Astrocyte (in vitro differentiated cells and primary cell): Measurements from ENCODE around the gene PRKAG2. TPM values are rescaled to one million over a fixed set of nuclear protein-coding genes. Genes with fewer than 3 reads are reported as not detected.

Source experiments
- DNase-seq: peaks from one replicate; pipeline ENCODE4 v3.0.0-alpha.2; 2010; ENCODE audit warnings: low read depth
- FAIRE-seq: peaks from 2 replicates; lab custom pipeline; 2011; peaks lifted over from hg19 to GRCh38; lab: Jason Lieb, UNC
- H2AFZ ChIP-seq: 2 replicates; pipeline ENCODE4 v1.6.0; 2012; ENCODE audit warnings: low read depth, low read length, inconsistent platforms
- H3K27ac ChIP-seq: 2 replicates; pipeline ENCODE4 v1.5.1; 2011; ENCODE audit warnings: low read depth, low read length, inconsistent platforms
- H3K27me3 ChIP-seq: 2 replicates; pipeline ENCODE4 v1.6.0; 2011; ENCODE audit warnings: low read length, inconsistent platforms; ENCODE audit not compliant: insufficient read depth
- H3K36me3 ChIP-seq: 2 replicates; pipeline ENCODE4 v1.5.1; 2011; ENCODE audit warnings: low read length, inconsistent platforms; ENCODE audit not compliant: insufficient read depth
- H3K4me1 ChIP-seq: 2 replicates; pipeline ENCODE4 v1.5.1; 2011; ENCODE audit warnings: low read length, inconsistent platforms; ENCODE audit not compliant: insufficient read depth
- H3K4me2 ChIP-seq: 2 replicates; pipeline ENCODE4 v1.6.0; 2012; ENCODE audit warnings: low read length, inconsistent platforms
- H3K4me3 ChIP-seq: 2 replicates; pipeline ENCODE4 v1.5.1; 2011; ENCODE audit warnings: low read depth, mild to moderate bottlenecking, low read length, inconsistent platforms; ENCODE audit not compliant: insufficient read depth
- H3K79me2 ChIP-seq: 2 replicates; pipeline ENCODE4 v1.6.0; 2012; ENCODE audit warnings: mild to moderate bottlenecking, low read length, inconsistent platforms; ENCODE audit not compliant: insufficient read depth
- H3K9ac ChIP-seq: 2 replicates; pipeline ENCODE4 v1.6.0; 2012; ENCODE audit warnings: mild to moderate bottlenecking, low read length, inconsistent platforms
- H3K9me3 ChIP-seq: 2 replicates; pipeline ENCODE4 v1.5.1; 2012; ENCODE audit warnings: low read depth, mild to moderate bottlenecking, low read length, inconsistent platforms; ENCODE audit not compliant: insufficient read depth
- H4K20me1 ChIP-seq: 2 replicates; pipeline ENCODE4 v1.6.0; 2012; ENCODE audit warnings: low read length, inconsistent platforms; ENCODE audit not compliant: insufficient read depth
- H3K27ac Mint-ChIP-seq: one replicate; pipeline ENCODE4 v1.8.0; 2021; ENCODE audit warnings: mild to moderate bottlenecking, mixed read lengths; ENCODE audit not compliant: unreplicated experiment
- H3K27me3 Mint-ChIP-seq: one replicate; pipeline ENCODE4 v1.8.0; 2021; ENCODE audit warnings: low read depth, mixed read lengths; ENCODE audit not compliant: unreplicated experiment
- H3K36me3 Mint-ChIP-seq: one replicate; pipeline ENCODE4 v1.8.0; 2021; ENCODE audit warnings: low read depth, mixed read lengths; ENCODE audit not compliant: unreplicated experiment
- H3K4me1 Mint-ChIP-seq: one replicate; pipeline ENCODE4 v1.8.0; 2021; ENCODE audit warnings: low read depth, mixed read lengths; ENCODE audit not compliant: unreplicated experiment
- H3K4me3 Mint-ChIP-seq: one replicate; pipeline ENCODE4 v1.8.0; 2021; ENCODE audit warnings: mild to moderate bottlenecking, moderate library complexity, mixed read lengths; ENCODE audit not compliant: unreplicated experiment
- H3K9me3 Mint-ChIP-seq: one replicate; pipeline ENCODE4 v1.8.0; 2021; ENCODE audit warnings: mild to moderate bottlenecking, mixed read lengths; ENCODE audit not compliant: unreplicated experiment
- EZH2 ChIP-seq: IDR thresholded peaks from 2 replicates; pipeline ENCODE4 v1.6.1; 2012; ENCODE audit warnings: mild to moderate bottlenecking, low read length, inconsistent platforms; ENCODE audit not compliant: insufficient read depth
- total RNA-seq: library from RNA; stranded (reverse); gene quantifications from 2 replicates; pipeline ENCODE4 v1.2.1, GENCODE V29; 2021
- TF ChIP-seq, protein P1 (sequence below): IDR thresholded peaks from 2 replicates; pipeline ENCODE4 v1.5.1; 2011; ENCODE audit warnings: low read depth, mild to moderate bottlenecking, inconsistent platforms, low read length, moderate library complexity; ENCODE audit not compliant: insufficient read depth

PRKAG2 gene
- total RNA-seq, 1 donor from 2014 or later, result 40.7 TPM

DNA sequence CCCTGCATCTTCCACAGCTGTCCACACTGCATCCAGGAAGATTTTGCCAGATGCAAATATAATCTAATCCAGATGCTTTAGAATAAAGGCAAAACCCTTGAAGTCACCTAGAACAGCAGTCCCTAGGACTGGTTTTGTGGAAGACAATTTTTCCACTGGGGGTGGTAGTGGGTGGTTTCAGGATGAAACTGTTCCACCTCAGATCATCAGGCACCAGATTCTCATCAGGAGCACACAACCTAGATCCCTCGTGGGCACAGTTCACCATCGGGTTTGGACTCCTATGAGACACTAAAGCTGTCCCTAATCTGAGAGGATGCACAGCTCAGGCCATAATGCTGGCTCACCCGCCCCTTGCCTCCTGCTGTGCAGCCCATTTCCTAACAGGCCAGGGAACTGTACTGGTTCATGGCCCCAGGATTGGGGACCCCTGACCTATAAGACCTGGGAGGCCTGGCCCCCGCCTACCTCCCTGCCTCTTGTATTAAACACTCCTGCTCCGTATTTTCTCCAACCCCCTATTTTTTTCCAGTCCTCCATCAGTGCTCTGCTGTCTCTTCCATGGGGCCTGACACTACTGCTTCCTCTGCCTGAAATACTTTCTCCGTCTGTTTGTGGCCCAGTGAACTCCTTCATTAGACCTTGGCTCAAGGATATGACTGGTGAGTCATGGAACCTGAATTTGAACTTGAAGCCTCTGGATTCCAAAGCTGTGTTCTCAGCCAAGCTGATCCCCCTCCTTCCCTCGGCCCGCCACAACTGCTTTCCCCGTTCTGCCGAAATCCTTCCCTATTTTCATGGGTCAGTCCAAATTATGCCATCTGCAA lies 277.3 kb downstream of the PRKAG2 start:
- H3K27me3 ChIP-seq, result no peaks in the 10 kb centered on the region
- H3K27me3 Mint-ChIP-seq, result no peaks in the 10 kb centered on the region
- H3K9me3 ChIP-seq, result no peaks in the 10 kb centered on the region
- H3K9ac ChIP-seq, result peak overlapping the region; percentile 82
- no peaks in the 10 kb centered on the region for H4K20me1 ChIP-seq
- H3K9me3 Mint-ChIP-seq, result no peaks in the 10 kb centered on the region
- H3K36me3 ChIP-seq, result no peaks in the 10 kb centered on the region
- TF ChIP-seq EZH2, result no peak
- TF ChIP-seq, protein P1, sequence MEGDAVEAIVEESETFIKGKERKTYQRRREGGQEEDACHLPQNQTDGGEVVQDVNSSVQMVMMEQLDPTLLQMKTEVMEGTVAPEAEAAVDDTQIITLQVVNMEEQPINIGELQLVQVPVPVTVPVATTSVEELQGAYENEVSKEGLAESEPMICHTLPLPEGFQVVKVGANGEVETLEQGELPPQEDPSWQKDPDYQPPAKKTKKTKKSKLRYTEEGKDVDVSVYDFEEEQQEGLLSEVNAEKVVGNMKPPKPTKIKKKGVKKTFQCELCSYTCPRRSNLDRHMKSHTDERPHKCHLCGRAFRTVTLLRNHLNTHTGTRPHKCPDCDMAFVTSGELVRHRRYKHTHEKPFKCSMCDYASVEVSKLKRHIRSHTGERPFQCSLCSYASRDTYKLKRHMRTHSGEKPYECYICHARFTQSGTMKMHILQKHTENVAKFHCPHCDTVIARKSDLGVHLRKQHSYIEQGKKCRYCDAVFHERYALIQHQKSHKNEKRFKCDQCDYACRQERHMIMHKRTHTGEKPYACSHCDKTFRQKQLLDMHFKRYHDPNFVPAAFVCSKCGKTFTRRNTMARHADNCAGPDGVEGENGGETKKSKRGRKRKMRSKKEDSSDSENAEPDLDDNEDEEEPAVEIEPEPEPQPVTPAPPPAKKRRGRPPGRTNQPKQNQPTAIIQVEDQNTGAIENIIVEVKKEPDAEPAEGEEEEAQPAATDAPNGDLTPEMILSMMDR, result peak; percentile 7
- H3K4me1 Mint-ChIP-seq, result peaks cover 43% of the 10 kb centered on the region
- peak overlapping the region; percentile 42 for H3K4me3 ChIP-seq
- H3K27ac Mint-ChIP-seq, result peak overlapping the region; percentile 88
- FAIRE-seq (no peak), DNase-seq (peak; percentile 96)
- H3K4me3 Mint-ChIP-seq, result peak overlapping the region; percentile 45
- H3K79me2 ChIP-seq, result peaks cover 78% of the 10 kb centered on the region
- H2AFZ ChIP-seq, result no peak overlapping the region
- peaks cover 7% of the 10 kb centered on the region for H3K36me3 Mint-ChIP-seq
- peak overlapping the region; percentile 97 for H3K27ac ChIP-seq
- H3K4me1 ChIP-seq, result peaks cover 40% of the 10 kb centered on the region
- H3K4me2 ChIP-seq, result peak overlapping the region; percentile 82

DNA sequence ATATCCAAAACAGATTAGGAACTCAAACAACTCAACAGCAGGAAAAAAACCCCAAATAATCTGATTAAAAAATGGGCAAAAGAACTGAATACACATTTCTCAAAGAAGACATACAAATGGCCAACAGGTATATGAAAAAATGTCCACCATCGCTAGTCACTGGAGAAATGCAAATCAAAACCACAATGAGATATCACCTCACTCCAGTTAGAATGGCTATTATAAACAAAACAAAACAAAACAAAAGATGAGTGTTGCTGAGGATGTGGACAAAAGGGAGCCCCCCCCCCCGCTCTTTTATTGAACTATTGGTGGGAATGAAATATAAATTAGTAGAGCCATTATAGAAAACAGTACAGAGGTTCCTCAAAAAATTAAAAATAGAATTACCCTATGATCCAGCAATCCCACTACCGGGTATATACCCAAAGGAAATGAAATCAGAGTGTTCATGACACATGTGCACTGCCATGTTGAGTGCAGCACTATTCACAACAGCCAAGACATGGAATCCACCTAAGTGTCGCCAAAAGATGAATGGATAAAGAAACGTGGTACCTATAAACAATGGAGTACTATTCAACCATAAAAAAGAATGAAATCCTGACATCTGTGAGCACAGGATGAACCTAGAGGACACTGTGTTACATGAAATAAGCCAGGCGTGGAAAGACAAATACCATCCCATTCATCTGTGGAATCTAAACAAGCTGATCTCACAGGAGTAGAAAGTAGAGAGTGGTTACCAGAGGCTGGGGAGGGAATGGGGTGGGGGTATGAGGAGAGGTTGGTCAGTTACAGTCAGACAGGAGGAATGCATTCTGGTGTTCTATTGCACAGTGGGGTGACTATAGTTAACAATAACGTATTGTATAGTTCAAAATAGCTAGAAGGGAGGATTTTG lies 279.1 kb downstream of the PRKAG2 start:
- FAIRE-seq, result peak; percentile 71
- Histone ChIP-seq H4K20me1 (no peaks in the 10 kb centered on the region), H2AFZ (no peak overlapping the region), H3K9me3 (no peaks in the 10 kb centered on the region), H3K4me2 (peak overlapping the region; percentile 69), H3K9ac (peak overlapping the region; percentile 62), H3K36me3 (no peaks in the 10 kb centered on the region), H3K4me3 (no peak overlapping the region), H3K79me2 (peaks cover 74% of the 10 kb centered on the region), H3K27ac (peak overlapping the region; percentile 97), H3K4me1 (peaks cover 45% of the 10 kb centered on the region), H3K27me3 (no peaks in the 10 kb centered on the region)
- Mint-ChIP-seq H3K36me3 (peaks cover 5% of the 10 kb centered on the region), H3K4me3 (no peak overlapping the region), H3K4me1 (peaks cover 45% of the 10 kb centered on the region), H3K9me3 (no peaks in the 10 kb centered on the region), H3K27me3 (no peaks in the 10 kb centered on the region), H3K27ac (peak overlapping the region; percentile 69)
- peak; percentile 96 for DNase-seq
- TF ChIP-seq, protein P1, result no peak
- TF ChIP-seq EZH2, result no peak
